Activated naive CD4-positive, alpha-beta T cell treated with anti-CD3 and anti-CD28 coated beads, Interleukin-2, amount 50 U/mL, for 24 hours (primary cell): Measurements from ENCODE around the gene APBB2.
A peak's percentile ranks its signal among the peaks of the same experiment; 100 is the strongest.

Source experiments
- H3K27ac Mint-ChIP-seq: one replicate; pipeline ENCODE4 v1.8.0; 2021; ENCODE audit warnings: mild to moderate bottlenecking, mixed read lengths
- H3K27me3 Mint-ChIP-seq: one replicate; pipeline ENCODE4 v1.8.0; 2021; ENCODE audit warnings: mixed read lengths
- H3K36me3 Mint-ChIP-seq: one replicate; pipeline ENCODE4 v1.8.0; 2021; ENCODE audit warnings: mixed read lengths
- H3K4me1 Mint-ChIP-seq: one replicate; pipeline ENCODE4 v1.8.0; 2021; ENCODE audit warnings: mixed read lengths
- H3K4me3 Mint-ChIP-seq: one replicate; pipeline ENCODE4 v1.8.0; 2021; ENCODE audit warnings: mild to moderate bottlenecking, mixed read lengths
- H3K9me3 Mint-ChIP-seq: one replicate; pipeline ENCODE4 v1.8.0; 2021; ENCODE audit warnings: mixed read lengths

APBB2 gene

GRCh38 chr4:40949358-40950100 is 264.8 kb downstream of the APBB2 start:
- Mint-ChIP-seq H3K4me3 (no peak overlapping the region), H3K27ac (no peak overlapping the region), H3K9me3 (no peaks in the 10 kb centered on the region), H3K36me3 (no peaks in the 10 kb centered on the region), H3K27me3 (no peaks in the 10 kb centered on the region), H3K4me1 (no peaks in the 10 kb centered on the region)

GRCh38 chr4:40948014-40948413 is 266.3 kb downstream of the APBB2 start:
- H3K4me3 Mint-ChIP-seq: no peak overlapping the region
- no peaks in the 10 kb centered on the region for H3K36me3 Mint-ChIP-seq
- H3K27ac Mint-ChIP-seq: no peak overlapping the region
- H3K9me3 Mint-ChIP-seq: no peaks in the 10 kb centered on the region
- peaks cover 2% of the 10 kb centered on the region for H3K27me3 Mint-ChIP-seq
- no peaks in the 10 kb centered on the region for H3K4me1 Mint-ChIP-seq

- no peak overlapping the region for H3K27ac Mint-ChIP-seq
- no peak overlapping the region for H3K4me3 Mint-ChIP-seq
- H3K9me3 Mint-ChIP-seq: no peaks in the 10 kb centered on the region
- no peaks in the 10 kb centered on the region for H3K4me1 Mint-ChIP-seq
- H3K36me3 Mint-ChIP-seq: no peaks in the 10 kb centered on the region
- peaks cover 3% of the 10 kb centered on the region for H3K27me3 Mint-ChIP-seq
These were observed 267.7 kb downstream of the APBB2 start for GRCh38 chr4:40946652-40947051.

GRCh38 chr4:40940756-40941155 is 273.6 kb downstream of the APBB2 start:
- Mint-ChIP-seq H3K36me3 (no peaks in the 10 kb centered on the region), H3K9me3 (no peaks in the 10 kb centered on the region), H3K4me3 (no peak overlapping the region), H3K27me3 (peaks cover 3% of the 10 kb centered on the region), H3K27ac (no peak overlapping the region), H3K4me1 (no peaks in the 10 kb centered on the region)

GRCh38 chr4:40940317-40940741 is 274.0 kb downstream of the APBB2 start:
- H3K4me1 Mint-ChIP-seq: no peaks in the 10 kb centered on the region
- no peaks in the 10 kb centered on the region for H3K36me3 Mint-ChIP-seq
- H3K27ac Mint-ChIP-seq: no peak overlapping the region
- H3K27me3 Mint-ChIP-seq: peaks cover 3% of the 10 kb centered on the region
- H3K4me3 Mint-ChIP-seq: no peak overlapping the region
- no peaks in the 10 kb centered on the region for H3K9me3 Mint-ChIP-seq

GRCh38 chr4:40939856-40940255 is 274.5 kb downstream of the APBB2 start:
- Mint-ChIP-seq H3K36me3 (no peaks in the 10 kb centered on the region), H3K4me1 (no peaks in the 10 kb centered on the region), H3K27ac (no peak overlapping the region), H3K9me3 (no peaks in the 10 kb centered on the region), H3K27me3 (peaks cover 3% of the 10 kb centered on the region), H3K4me3 (no peak overlapping the region)

GRCh38 chr4:40938337-40938736 is 276.0 kb downstream of the APBB2 start:
- Mint-ChIP-seq H3K27ac (no peak overlapping the region), H3K4me1 (no peaks in the 10 kb centered on the region), H3K36me3 (no peaks in the 10 kb centered on the region), H3K27me3 (peaks cover 3% of the 10 kb centered on the region), H3K4me3 (no peak overlapping the region), H3K9me3 (no peaks in the 10 kb centered on the region)

- Mint-ChIP-seq H3K36me3 (no peaks in the 10 kb centered on the region), H3K9me3 (no peaks in the 10 kb centered on the region), H3K27me3 (no peaks in the 10 kb centered on the region), H3K4me3 (no peak overlapping the region), H3K27ac (no peak overlapping the region), H3K4me1 (no peaks in the 10 kb centered on the region)
These were observed 277.1 kb downstream of the APBB2 start for GRCh38 chr4:40937140-40937725.

- Mint-ChIP-seq H3K4me3 (no peak overlapping the region), H3K4me1 (no peaks in the 10 kb centered on the region), H3K27me3 (no peaks in the 10 kb centered on the region), H3K36me3 (no peaks in the 10 kb centered on the region), H3K27ac (no peak overlapping the region), H3K9me3 (no peaks in the 10 kb centered on the region)
These were observed 279.7 kb downstream of the APBB2 start for GRCh38 chr4:40934676-40935075.

GRCh38 chr4:40933272-40934053 is 280.9 kb downstream of the APBB2 start:
- H3K27me3 Mint-ChIP-seq: no peaks in the 10 kb centered on the region

GRCh38 chr4:40931841-40932240 is 282.5 kb downstream of the APBB2 start:
- no peaks in the 10 kb centered on the region for H3K36me3 Mint-ChIP-seq
- H3K9me3 Mint-ChIP-seq: no peaks in the 10 kb centered on the region
- peaks cover 6% of the 10 kb centered on the region for H3K27me3 Mint-ChIP-seq
- peaks cover 11% of the 10 kb centered on the region for H3K4me1 Mint-ChIP-seq
- H3K4me3 Mint-ChIP-seq: no peak overlapping the region
- H3K27ac Mint-ChIP-seq: no peak overlapping the region

More at GRCh38 chr4:40933272-40934053, 280.9 kb downstream of the APBB2 start:
- no peaks in the 10 kb centered on the region for H3K9me3 Mint-ChIP-seq
- no peak overlapping the region for H3K4me3 Mint-ChIP-seq
- no peak overlapping the region for H3K27ac Mint-ChIP-seq
- no peaks in the 10 kb centered on the region for H3K4me1 Mint-ChIP-seq
- no peaks in the 10 kb centered on the region for H3K36me3 Mint-ChIP-seq

- Mint-ChIP-seq H3K4me3 (no peak overlapping the region), H3K4me1 (peaks cover 12% of the 10 kb centered on the region), H3K27me3 (peaks cover 6% of the 10 kb centered on the region), H3K36me3 (no peaks in the 10 kb centered on the region), H3K27ac (no peak overlapping the region), H3K9me3 (no peaks in the 10 kb centered on the region)
These were observed 283.1 kb downstream of the APBB2 start for GRCh38 chr4:40931238-40931637.

- H3K4me1 Mint-ChIP-seq: peaks cover 17% of the 10 kb centered on the region
- H3K4me3 Mint-ChIP-seq: no peak overlapping the region
- H3K9me3 Mint-ChIP-seq: no peaks in the 10 kb centered on the region
- H3K27me3 Mint-ChIP-seq: peaks cover 6% of the 10 kb centered on the region
- H3K27ac Mint-ChIP-seq: peak overlapping the region; percentile 57
- no peaks in the 10 kb centered on the region for H3K36me3 Mint-ChIP-seq
These were observed 287.3 kb downstream of the APBB2 start for GRCh38 chr4:40927074-40927473.

- peaks cover 6% of the 10 kb centered on the region for H3K27me3 Mint-ChIP-seq
- peaks cover 21% of the 10 kb centered on the region for H3K4me1 Mint-ChIP-seq
- no peak overlapping the region for H3K4me3 Mint-ChIP-seq
- H3K9me3 Mint-ChIP-seq: no peaks in the 10 kb centered on the region
- no peaks in the 10 kb centered on the region for H3K36me3 Mint-ChIP-seq
- no peak overlapping the region for H3K27ac Mint-ChIP-seq
These were observed 289.6 kb downstream of the APBB2 start for GRCh38 chr4:40924793-40925117.

GRCh38 chr4:40924096-40924792 is 290.1 kb downstream of the APBB2 start:
- Mint-ChIP-seq H3K4me1 (peaks cover 21% of the 10 kb centered on the region), H3K27me3 (peaks cover 6% of the 10 kb centered on the region), H3K36me3 (no peaks in the 10 kb centered on the region), H3K4me3 (no peak overlapping the region), H3K27ac (peak overlapping the region; percentile 88), H3K9me3 (no peaks in the 10 kb centered on the region)
